ENCODE data around the gene CCR8. TPM values are rescaled to one million over a fixed set of nuclear protein-coding genes. Genes with fewer than 3 reads are reported as not detected.

The CCR8 gene
- total RNA-seq, 1 donor from 2014 or later, result not detected

DNA sequence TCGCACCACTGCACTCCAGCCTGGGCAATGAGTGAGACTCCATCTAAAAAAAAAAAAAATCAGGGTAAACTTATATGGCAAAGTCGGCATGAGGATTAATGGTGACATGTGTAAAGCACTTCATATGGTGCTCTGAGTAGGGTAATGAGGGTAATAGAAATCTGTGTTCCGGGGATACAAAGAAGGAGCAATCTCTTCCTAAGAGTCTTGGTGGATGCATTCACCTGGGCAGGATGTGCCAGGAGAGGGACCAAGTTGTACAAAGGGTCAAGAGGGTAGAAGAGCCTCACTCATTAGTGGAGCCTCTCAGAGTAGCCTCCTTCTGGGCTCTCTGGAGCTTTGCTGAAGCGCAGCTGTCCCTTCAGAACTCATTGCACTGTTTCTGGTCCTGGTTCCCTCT lies 40.4 kb upstream of the CCR8 start:
- H3K27ac Mint-ChIP-seq (ENCODE audit: unreplicated experiment), result no peak overlapping the region
- no peak overlapping the region for H3K4me3 Mint-ChIP-seq (ENCODE audit: unreplicated experiment)
- TF ChIP-seq, protein P1, sequence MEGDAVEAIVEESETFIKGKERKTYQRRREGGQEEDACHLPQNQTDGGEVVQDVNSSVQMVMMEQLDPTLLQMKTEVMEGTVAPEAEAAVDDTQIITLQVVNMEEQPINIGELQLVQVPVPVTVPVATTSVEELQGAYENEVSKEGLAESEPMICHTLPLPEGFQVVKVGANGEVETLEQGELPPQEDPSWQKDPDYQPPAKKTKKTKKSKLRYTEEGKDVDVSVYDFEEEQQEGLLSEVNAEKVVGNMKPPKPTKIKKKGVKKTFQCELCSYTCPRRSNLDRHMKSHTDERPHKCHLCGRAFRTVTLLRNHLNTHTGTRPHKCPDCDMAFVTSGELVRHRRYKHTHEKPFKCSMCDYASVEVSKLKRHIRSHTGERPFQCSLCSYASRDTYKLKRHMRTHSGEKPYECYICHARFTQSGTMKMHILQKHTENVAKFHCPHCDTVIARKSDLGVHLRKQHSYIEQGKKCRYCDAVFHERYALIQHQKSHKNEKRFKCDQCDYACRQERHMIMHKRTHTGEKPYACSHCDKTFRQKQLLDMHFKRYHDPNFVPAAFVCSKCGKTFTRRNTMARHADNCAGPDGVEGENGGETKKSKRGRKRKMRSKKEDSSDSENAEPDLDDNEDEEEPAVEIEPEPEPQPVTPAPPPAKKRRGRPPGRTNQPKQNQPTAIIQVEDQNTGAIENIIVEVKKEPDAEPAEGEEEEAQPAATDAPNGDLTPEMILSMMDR (IDR thresholded peaks at IDR 0.05), result no peak
- no peak for DNase-seq (ENCODE audit: low spot score)
- no peaks in the 10 kb centered on the region for H3K36me3 Mint-ChIP-seq (ENCODE audit: low read depth)
- no peaks in the 10 kb centered on the region for H3K27me3 Mint-ChIP-seq (ENCODE audit: low read depth)
- H3K9me3 Mint-ChIP-seq (ENCODE audit: low read depth), result no peaks in the 10 kb centered on the region
- H3K4me1 Mint-ChIP-seq (ENCODE audit: low read depth), result peaks cover 6% of the 10 kb centered on the region

GRCh38 chr3:39290255-39290654 lies 39.3 kb upstream of the CCR8 start:
- no peak for DNase-seq (ENCODE audit: low spot score)
- peaks cover 12% of the 10 kb centered on the region for H3K4me1 Mint-ChIP-seq (ENCODE audit: low read depth)

GRCh38 chr3:39291903-39292329 lies 37.6 kb upstream of the CCR8 start:
- Mint-ChIP-seq H3K27me3 (ENCODE audit: low read depth) (no peaks in the 10 kb centered on the region), H3K36me3 (ENCODE audit: low read depth) (no peaks in the 10 kb centered on the region), H3K27ac (ENCODE audit: unreplicated experiment) (no peak overlapping the region), H3K4me3 (ENCODE audit: unreplicated experiment) (no peak overlapping the region), H3K4me1 (ENCODE audit: low read depth) (peaks cover 12% of the 10 kb centered on the region), H3K9me3 (ENCODE audit: low read depth) (no peaks in the 10 kb centered on the region)
- TF ChIP-seq, protein P1 (IDR thresholded peaks at IDR 0.05), result peak; percentile 93
- no peak for DNase-seq (ENCODE audit: low spot score)

More at GRCh38 chr3:39290255-39290654, 39.3 kb upstream of the CCR8 start:
- Mint-ChIP-seq H3K9me3 (ENCODE audit: low read depth) (no peaks in the 10 kb centered on the region), H3K4me3 (ENCODE audit: unreplicated experiment) (no peak overlapping the region), H3K27ac (ENCODE audit: unreplicated experiment) (no peak overlapping the region), H3K36me3 (ENCODE audit: low read depth) (no peaks in the 10 kb centered on the region), H3K27me3 (ENCODE audit: low read depth) (no peaks in the 10 kb centered on the region)
- TF ChIP-seq, protein P1 (IDR thresholded peaks at IDR 0.05), result no peak

- Mint-ChIP-seq H3K4me3 (ENCODE audit: unreplicated experiment) (no peak overlapping the region), H3K27me3 (ENCODE audit: low read depth) (no peaks in the 10 kb centered on the region), H3K36me3 (ENCODE audit: low read depth) (no peaks in the 10 kb centered on the region), H3K27ac (ENCODE audit: unreplicated experiment) (no peak overlapping the region), H3K4me1 (ENCODE audit: low read depth) (peaks cover 12% of the 10 kb centered on the region), H3K9me3 (ENCODE audit: low read depth) (no peaks in the 10 kb centered on the region)
- TF ChIP-seq, protein P1 (IDR thresholded peaks at IDR 0.05), result no peak
- no peak for DNase-seq (ENCODE audit: low spot score)
Observed at GRCh38 chr3:39292961-39293360, 36.5 kb upstream of the CCR8 start.

DNA sequence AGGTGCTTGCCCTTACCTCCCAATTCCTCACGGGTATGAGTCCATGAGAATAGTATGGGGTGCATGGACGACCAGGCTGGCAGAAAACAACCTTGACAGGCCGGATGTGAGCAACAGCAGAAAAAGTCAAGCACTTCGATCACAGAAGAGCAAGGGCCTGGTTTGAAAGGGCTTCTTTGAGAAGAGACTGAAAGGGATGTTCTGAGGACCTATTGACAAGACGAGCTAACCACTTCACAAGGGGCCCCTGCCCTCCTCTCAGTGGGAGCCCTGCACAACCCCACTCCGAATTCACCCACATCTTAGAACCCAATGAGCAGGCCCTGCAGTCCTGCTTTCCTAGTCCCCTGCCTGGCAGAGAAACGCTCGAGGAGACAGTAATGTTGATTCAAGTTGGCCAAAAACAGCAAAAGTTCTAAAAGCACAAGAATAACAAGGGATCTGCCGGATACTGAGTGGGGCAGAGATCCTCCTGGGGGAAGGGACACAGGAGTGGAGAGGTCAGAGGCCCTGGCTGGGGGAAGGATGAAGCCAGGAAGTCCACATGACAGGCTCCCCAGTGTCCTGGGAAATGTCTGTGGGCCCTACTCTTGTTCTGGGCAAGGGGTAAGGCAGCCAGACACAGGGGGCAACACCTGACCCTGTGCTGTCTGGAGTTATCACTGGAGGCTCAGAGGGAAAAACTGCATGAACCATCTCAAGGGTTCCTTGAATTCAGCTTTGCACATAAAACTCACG lies 34.9 kb upstream of the CCR8 start:
- TF ChIP-seq, protein P1 (IDR thresholded peaks at IDR 0.05), result no peak
- Mint-ChIP-seq H3K4me1 (ENCODE audit: low read depth) (peaks cover 12% of the 10 kb centered on the region), H3K36me3 (ENCODE audit: low read depth) (no peaks in the 10 kb centered on the region), H3K27ac (ENCODE audit: unreplicated experiment) (peak overlapping the region; percentile 4), H3K27me3 (ENCODE audit: low read depth) (no peaks in the 10 kb centered on the region), H3K4me3 (ENCODE audit: unreplicated experiment) (no peak overlapping the region), H3K9me3 (ENCODE audit: low read depth) (peaks cover 9% of the 10 kb centered on the region)
- DNase-seq (ENCODE audit: low spot score), result no peak
